Activated naive CD8-positive, alpha-beta T cell (primary cell): ENCODE data around the gene TNFRSF25.
"Not testable (repeated sequence)": the region's sequence is repeated elsewhere in the genome, so short reads cannot be mapped to it uniquely, and the experiment has no call there.

Experiments used
- H3K27ac Mint-ChIP-seq: one replicate; pipeline ENCODE4 v1.8.0; 2021; ENCODE audit warnings: mixed read lengths
- H3K27me3 Mint-ChIP-seq: one replicate; pipeline ENCODE4 v1.8.0; 2021; ENCODE audit warnings: mixed read lengths
- H3K36me3 Mint-ChIP-seq: one replicate; pipeline ENCODE4 v1.8.0; 2021; ENCODE audit warnings: mixed read lengths
- H3K4me1 Mint-ChIP-seq: one replicate; pipeline ENCODE4 v1.8.0; 2021; ENCODE audit warnings: low read depth, mixed read lengths
- H3K4me3 Mint-ChIP-seq: one replicate; pipeline ENCODE4 v1.8.0; 2021; ENCODE audit warnings: mild to moderate bottlenecking, mixed read lengths
- H3K9me3 Mint-ChIP-seq: one replicate; pipeline ENCODE4 v1.8.0; 2021; ENCODE audit warnings: low read depth, mixed read lengths

The TNFRSF25 gene

GRCh38 chr1:6447016-6447817, 18.8 kb downstream of the TNFRSF25 start:
- no peak overlapping the region for H3K27ac Mint-ChIP-seq
- H3K9me3 Mint-ChIP-seq, result no peaks in the 10 kb centered on the region
- H3K36me3 Mint-ChIP-seq, result no peaks in the 10 kb centered on the region
- H3K4me1 Mint-ChIP-seq, result peaks cover 11% of the 10 kb centered on the region
- peaks cover 19% of the 10 kb centered on the region for H3K27me3 Mint-ChIP-seq
- H3K4me3 Mint-ChIP-seq, result peak overlapping the region; percentile 63

GRCh38 chr1:6446665-6447015, 19.3 kb downstream of the TNFRSF25 start:
- H3K27me3 Mint-ChIP-seq, result peaks cover 19% of the 10 kb centered on the region
- H3K9me3 Mint-ChIP-seq, result no peaks in the 10 kb centered on the region
- H3K36me3 Mint-ChIP-seq, result no peaks in the 10 kb centered on the region
- H3K4me1 Mint-ChIP-seq, result peaks cover 11% of the 10 kb centered on the region
- H3K27ac Mint-ChIP-seq, result no peak overlapping the region
- H3K4me3 Mint-ChIP-seq, result no peak overlapping the region

GRCh38 chr1:6445929-6446328, 20.0 kb downstream of the TNFRSF25 start:
- not testable (repeated sequence) for H3K4me3 Mint-ChIP-seq

GRCh38 chr1:6445062-6445763, 20.8 kb downstream of the TNFRSF25 start:
- H3K4me3 Mint-ChIP-seq, result no peak overlapping the region
- no peaks in the 10 kb centered on the region for H3K9me3 Mint-ChIP-seq
- H3K27ac Mint-ChIP-seq, result no peak overlapping the region
- peaks cover 17% of the 10 kb centered on the region for H3K27me3 Mint-ChIP-seq
- H3K36me3 Mint-ChIP-seq, result no peaks in the 10 kb centered on the region
- peaks cover 13% of the 10 kb centered on the region for H3K4me1 Mint-ChIP-seq

More at GRCh38 chr1:6445929-6446328, 20.0 kb downstream of the TNFRSF25 start:
- peaks cover 13% of the 10 kb centered on the region for H3K4me1 Mint-ChIP-seq
- not testable (repeated sequence) for H3K27ac Mint-ChIP-seq, H3K36me3 Mint-ChIP-seq, H3K9me3 Mint-ChIP-seq
- peaks cover 19% of the 10 kb centered on the region for H3K27me3 Mint-ChIP-seq

GRCh38 chr1:6444377-6444776, 21.6 kb downstream of the TNFRSF25 start:
- Mint-ChIP-seq H3K4me3 (no peak overlapping the region), H3K27ac (no peak overlapping the region), H3K9me3 (no peaks in the 10 kb centered on the region), H3K4me1 (peaks cover 11% of the 10 kb centered on the region), H3K27me3 (peaks cover 14% of the 10 kb centered on the region), H3K36me3 (no peaks in the 10 kb centered on the region)

- H3K4me1 Mint-ChIP-seq, result peaks cover 10% of the 10 kb centered on the region
- H3K4me3 Mint-ChIP-seq, result no peak overlapping the region
- H3K27me3 Mint-ChIP-seq, result peaks cover 13% of the 10 kb centered on the region
- H3K9me3 Mint-ChIP-seq, result no peaks in the 10 kb centered on the region
- no peak overlapping the region for H3K27ac Mint-ChIP-seq
- no peaks in the 10 kb centered on the region for H3K36me3 Mint-ChIP-seq
These were observed 22.4 kb downstream of the TNFRSF25 start for GRCh38 chr1:6443339-6444115.

GRCh38 chr1:6441586-6441985, 24.4 kb downstream of the TNFRSF25 start:
- Mint-ChIP-seq H3K4me3 (no peak overlapping the region), H3K9me3 (no peaks in the 10 kb centered on the region), H3K36me3 (no peaks in the 10 kb centered on the region), H3K4me1 (peaks cover 15% of the 10 kb centered on the region), H3K27ac (no peak overlapping the region), H3K27me3 (peaks cover 18% of the 10 kb centered on the region)

GRCh38 chr1:6440198-6441126, 25.5 kb downstream of the TNFRSF25 start:
- no peak overlapping the region for H3K27ac Mint-ChIP-seq
- peaks cover 13% of the 10 kb centered on the region for H3K27me3 Mint-ChIP-seq
- H3K4me3 Mint-ChIP-seq, result peak overlapping the region; percentile 46
- no peaks in the 10 kb centered on the region for H3K36me3 Mint-ChIP-seq
- H3K4me1 Mint-ChIP-seq, result peaks cover 15% of the 10 kb centered on the region
- no peaks in the 10 kb centered on the region for H3K9me3 Mint-ChIP-seq

- Mint-ChIP-seq H3K9me3 (no peaks in the 10 kb centered on the region), H3K4me3 (no peak overlapping the region), H3K27ac (no peak overlapping the region), H3K27me3 (peaks cover 10% of the 10 kb centered on the region), H3K4me1 (peaks cover 11% of the 10 kb centered on the region), H3K36me3 (no peaks in the 10 kb centered on the region)
These were observed 27.9 kb downstream of the TNFRSF25 start for GRCh38 chr1:6438047-6438525.

- H3K4me3 Mint-ChIP-seq, H3K9me3 Mint-ChIP-seq, H3K27ac Mint-ChIP-seq, H3K36me3 Mint-ChIP-seq: not testable (repeated sequence)
- Mint-ChIP-seq H3K4me1 (peaks cover 11% of the 10 kb centered on the region), H3K27me3 (peaks cover 10% of the 10 kb centered on the region)
These were observed 28.8 kb downstream of the TNFRSF25 start for GRCh38 chr1:6437012-6437700.

- Mint-ChIP-seq H3K27me3 (peaks cover 10% of the 10 kb centered on the region), H3K4me1 (peaks cover 11% of the 10 kb centered on the region)
- not testable (repeated sequence) for H3K9me3 Mint-ChIP-seq, H3K36me3 Mint-ChIP-seq, H3K4me3 Mint-ChIP-seq, H3K27ac Mint-ChIP-seq
These were observed 29.7 kb downstream of the TNFRSF25 start for GRCh38 chr1:6436277-6436676.

GRCh38 chr1:6435547-6435946, 30.4 kb downstream of the TNFRSF25 start:
- Mint-ChIP-seq H3K4me1 (peaks cover 9% of the 10 kb centered on the region), H3K27ac (no peak overlapping the region)

GRCh38 chr1:6435129-6435528, 30.8 kb downstream of the TNFRSF25 start:
- no peaks in the 10 kb centered on the region for H3K9me3 Mint-ChIP-seq
- H3K27me3 Mint-ChIP-seq, result peaks cover 12% of the 10 kb centered on the region
- no peak overlapping the region for H3K4me3 Mint-ChIP-seq
- H3K4me1 Mint-ChIP-seq, result peaks cover 9% of the 10 kb centered on the region
- no peaks in the 10 kb centered on the region for H3K36me3 Mint-ChIP-seq
- no peak overlapping the region for H3K27ac Mint-ChIP-seq

More at GRCh38 chr1:6435547-6435946, 30.4 kb downstream of the TNFRSF25 start:
- H3K4me3 Mint-ChIP-seq, result no peak overlapping the region
- H3K27me3 Mint-ChIP-seq, result peaks cover 10% of the 10 kb centered on the region
- no peaks in the 10 kb centered on the region for H3K36me3 Mint-ChIP-seq
- no peaks in the 10 kb centered on the region for H3K9me3 Mint-ChIP-seq

- Mint-ChIP-seq H3K4me3 (no peak overlapping the region), H3K9me3 (no peaks in the 10 kb centered on the region), H3K4me1 (peaks cover 6% of the 10 kb centered on the region), H3K27ac (no peak overlapping the region), H3K27me3 (peaks cover 9% of the 10 kb centered on the region), H3K36me3 (no peaks in the 10 kb centered on the region)
These were observed 31.8 kb downstream of the TNFRSF25 start for GRCh38 chr1:6434186-6434585.
